ENCODE data around the gene SLC2A4.

SLC2A4 gene

DNA sequence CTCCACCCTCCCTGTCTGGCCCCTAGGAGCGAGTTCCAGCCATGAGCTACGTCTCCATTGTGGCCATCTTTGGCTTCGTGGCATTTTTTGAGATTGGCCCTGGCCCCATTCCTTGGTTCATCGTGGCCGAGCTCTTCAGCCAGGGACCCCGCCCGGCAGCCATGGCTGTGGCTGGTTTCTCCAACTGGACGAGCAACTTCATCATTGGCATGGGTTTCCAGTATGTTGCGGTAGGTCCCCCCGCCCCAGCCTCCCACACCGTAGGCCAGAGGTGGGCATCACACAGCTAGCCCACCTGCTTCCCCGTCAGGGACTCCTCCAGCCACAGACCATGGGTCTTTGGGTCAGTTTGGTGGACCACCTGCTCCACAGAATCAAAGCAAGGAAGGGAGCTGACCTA is 4.2 kb downstream of the SLC2A4 start:
- TF ChIP-seq, protein P1, sequence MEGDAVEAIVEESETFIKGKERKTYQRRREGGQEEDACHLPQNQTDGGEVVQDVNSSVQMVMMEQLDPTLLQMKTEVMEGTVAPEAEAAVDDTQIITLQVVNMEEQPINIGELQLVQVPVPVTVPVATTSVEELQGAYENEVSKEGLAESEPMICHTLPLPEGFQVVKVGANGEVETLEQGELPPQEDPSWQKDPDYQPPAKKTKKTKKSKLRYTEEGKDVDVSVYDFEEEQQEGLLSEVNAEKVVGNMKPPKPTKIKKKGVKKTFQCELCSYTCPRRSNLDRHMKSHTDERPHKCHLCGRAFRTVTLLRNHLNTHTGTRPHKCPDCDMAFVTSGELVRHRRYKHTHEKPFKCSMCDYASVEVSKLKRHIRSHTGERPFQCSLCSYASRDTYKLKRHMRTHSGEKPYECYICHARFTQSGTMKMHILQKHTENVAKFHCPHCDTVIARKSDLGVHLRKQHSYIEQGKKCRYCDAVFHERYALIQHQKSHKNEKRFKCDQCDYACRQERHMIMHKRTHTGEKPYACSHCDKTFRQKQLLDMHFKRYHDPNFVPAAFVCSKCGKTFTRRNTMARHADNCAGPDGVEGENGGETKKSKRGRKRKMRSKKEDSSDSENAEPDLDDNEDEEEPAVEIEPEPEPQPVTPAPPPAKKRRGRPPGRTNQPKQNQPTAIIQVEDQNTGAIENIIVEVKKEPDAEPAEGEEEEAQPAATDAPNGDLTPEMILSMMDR (IDR thresholded peaks at IDR 0.05; ENCODE audit: extremely low read depth, insufficient read depth, missing control alignments): no peak
- peak; percentile 9 for DNase-seq (ENCODE audit: low spot score)
- in situ Hi-C loops (cut with MboI; ENCODE audit: low pct_unique_long_range_greater_than_20kb, low sequenced_read_pairs, unreplicated experiment): no loop called here

DNA sequence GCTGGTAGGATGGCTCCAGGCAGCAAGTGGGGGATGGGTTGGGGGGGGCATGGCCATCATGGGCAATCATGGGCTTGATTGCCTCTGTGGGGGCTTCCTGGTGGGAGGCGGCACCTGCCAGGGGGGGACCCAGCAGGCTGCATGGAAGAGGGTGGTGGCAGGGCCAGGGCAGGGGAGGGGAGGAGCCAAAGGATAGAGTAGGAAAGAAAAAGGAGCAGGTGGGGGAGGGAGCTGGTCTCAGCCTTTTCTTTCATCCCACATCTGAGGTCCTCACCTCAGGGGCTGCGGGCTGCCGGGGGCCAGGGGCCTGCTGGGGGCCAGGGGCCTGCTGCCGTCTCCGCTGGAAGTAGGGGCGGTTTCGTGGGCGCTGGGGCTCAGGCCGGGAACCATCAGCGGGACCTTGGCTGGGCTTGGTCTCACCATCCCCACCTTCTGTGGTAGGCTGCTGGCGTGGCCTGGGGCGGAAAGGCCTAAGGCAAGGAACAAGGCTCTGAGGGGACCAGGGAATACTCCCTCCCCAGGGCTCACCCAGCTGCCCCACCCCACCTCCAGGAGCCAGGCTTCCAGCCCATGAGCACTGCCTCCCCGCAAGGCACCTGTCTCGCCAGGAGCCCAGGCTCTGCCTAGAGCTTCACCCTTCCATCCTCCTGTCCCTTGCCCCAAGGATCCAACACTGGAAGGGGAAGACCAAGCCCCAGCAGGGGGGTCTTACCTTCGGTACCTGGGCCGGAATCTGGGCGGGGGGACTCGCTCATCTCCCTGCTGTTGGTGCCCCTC is 7.9 kb downstream of the SLC2A4 start:
- TF ChIP-seq, protein P1 (IDR thresholded peaks at IDR 0.05; ENCODE audit: extremely low read depth, insufficient read depth, missing control alignments): no peak
- in situ Hi-C loops (cut with MboI; ENCODE audit: low pct_unique_long_range_greater_than_20kb, low sequenced_read_pairs, unreplicated experiment): loop anchor here (10.0 kb wide), 1 partner anchor 235 kb away; no protein-coding TSS in a partner anchor
- DNase-seq (ENCODE audit: low spot score): peak; percentile 16

DNA sequence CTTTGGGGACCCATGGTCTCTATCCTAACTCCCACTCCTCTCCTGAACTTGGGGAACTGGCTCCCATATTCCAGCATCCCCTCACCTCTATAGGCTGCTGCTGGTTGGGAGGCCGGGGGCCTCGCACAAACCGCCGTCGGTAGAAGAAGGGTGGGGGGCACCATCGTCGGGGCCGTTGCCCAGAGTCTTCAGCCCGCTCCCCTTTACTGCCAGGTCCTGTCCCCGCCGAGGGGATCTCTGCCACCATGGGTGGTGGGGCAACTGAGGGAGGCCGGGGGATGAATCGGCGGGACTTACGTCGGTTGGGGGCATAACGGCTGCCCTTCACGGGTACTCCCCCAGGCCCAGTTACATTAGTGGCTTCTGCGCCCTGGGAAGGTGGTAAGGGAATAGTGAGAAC is 8.6 kb downstream of the SLC2A4 start:
- no peak for DNase-seq (ENCODE audit: low spot score)
- in situ Hi-C loops (cut with MboI; ENCODE audit: low pct_unique_long_range_greater_than_20kb, low sequenced_read_pairs, unreplicated experiment): loop anchor here (10.0 kb wide), 1 partner anchor 235 kb away; no protein-coding TSS in a partner anchor
- TF ChIP-seq, protein P1 (IDR thresholded peaks at IDR 0.05; ENCODE audit: extremely low read depth, insufficient read depth, missing control alignments): no peak

DNA sequence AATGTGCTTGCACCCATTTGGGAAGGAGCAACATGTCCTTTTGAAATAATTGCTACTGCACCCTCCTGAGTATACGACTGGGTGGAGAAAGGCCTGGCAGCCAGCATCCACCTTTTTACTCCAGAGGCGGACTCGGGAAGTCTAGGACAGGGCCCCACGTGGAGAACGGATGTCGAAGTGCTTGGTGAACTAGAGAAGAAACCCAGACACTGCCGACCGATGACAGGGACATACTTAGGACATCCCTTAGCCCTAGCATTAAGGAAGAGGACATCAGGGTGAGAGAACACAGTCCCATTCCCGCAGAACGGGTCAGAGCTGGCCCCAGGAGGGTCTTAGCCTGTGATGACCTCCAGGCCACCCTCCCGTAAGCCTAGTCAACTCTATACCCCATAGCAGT is 9.2 kb downstream of the SLC2A4 start:
- TF ChIP-seq, protein P1 (IDR thresholded peaks at IDR 0.05; ENCODE audit: extremely low read depth, insufficient read depth, missing control alignments): no peak
- DNase-seq (ENCODE audit: low spot score): peak; percentile 12
- in situ Hi-C loops (cut with MboI; ENCODE audit: low pct_unique_long_range_greater_than_20kb, low sequenced_read_pairs, unreplicated experiment): loop anchor here (10.0 kb wide), 1 partner anchor 236 kb away; no protein-coding TSS in a partner anchor

DNA sequence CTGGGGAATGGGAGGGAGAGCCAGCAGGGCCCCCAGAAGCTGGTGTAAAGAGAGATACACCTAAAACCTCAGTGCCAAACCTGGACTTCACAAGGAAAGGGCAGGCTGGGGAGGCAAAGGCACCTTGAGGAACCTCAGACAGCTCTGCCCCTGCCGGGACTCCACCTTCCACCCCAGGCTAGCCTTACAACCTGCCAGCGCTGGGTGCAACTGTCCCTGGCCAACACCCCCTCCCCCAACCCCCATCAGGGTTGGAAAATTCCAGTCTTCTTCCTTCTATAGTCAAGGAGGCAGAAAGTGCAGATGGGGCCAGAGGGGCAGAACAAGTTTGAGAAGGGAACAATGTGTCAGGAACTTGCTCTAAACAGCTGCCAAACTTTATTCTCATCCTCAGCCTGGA is 10.7 kb downstream of the SLC2A4 start:
- no peak for DNase-seq (ENCODE audit: low spot score)
- TF ChIP-seq, protein P1 (IDR thresholded peaks at IDR 0.05; ENCODE audit: extremely low read depth, insufficient read depth, missing control alignments): no peak
- in situ Hi-C loops (cut with MboI; ENCODE audit: low pct_unique_long_range_greater_than_20kb, low sequenced_read_pairs, unreplicated experiment): loop anchor here (10.0 kb wide), 1 partner anchor 237 kb away; no protein-coding TSS in a partner anchor

DNA sequence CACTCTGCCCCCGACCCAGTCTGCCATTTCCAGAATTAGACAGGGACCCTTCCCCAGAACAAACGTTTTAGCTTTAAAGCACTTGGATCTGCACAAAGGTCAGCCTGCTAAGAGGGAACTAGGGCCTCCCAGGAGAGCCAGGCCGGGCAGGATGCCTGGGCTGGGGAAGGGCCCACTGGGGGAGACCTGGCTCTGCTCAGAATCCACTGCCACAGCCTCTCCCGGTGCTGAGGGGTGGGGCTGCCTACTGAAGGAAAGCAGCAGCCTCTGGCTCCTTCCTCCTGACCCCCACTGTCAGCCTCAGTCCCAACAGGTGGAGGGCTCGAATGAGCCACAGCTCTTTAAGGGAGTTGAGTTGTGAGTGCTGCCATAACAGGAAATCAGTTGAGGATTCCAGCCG is 11.2 kb downstream of the SLC2A4 start:
- DNase-seq (ENCODE audit: low spot score): peak; percentile 31
- TF ChIP-seq, protein P1 (IDR thresholded peaks at IDR 0.05; ENCODE audit: extremely low read depth, insufficient read depth, missing control alignments): no peak
- in situ Hi-C loops (cut with MboI; ENCODE audit: low pct_unique_long_range_greater_than_20kb, low sequenced_read_pairs, unreplicated experiment): loop anchor here (10.0 kb wide), 1 partner anchor 238 kb away; no protein-coding TSS in a partner anchor
